Activated B cell treated with CpG ODN at 0.5 μM for 24 hours (primary cell): ENCODE measurements around the gene CCNI. TPM values are rescaled to one million over a fixed set of nuclear protein-coding genes. Genes with fewer than 3 reads are reported as not detected.
A peak's percentile ranks its signal among the peaks of the same experiment; 100 is the strongest.

Experiments
- ATAC-seq: fragments of 200-7000 bp; cut with Tn5 transposase; one replicate; pipeline ENCODE4 v1.10.0; 2021; ENCODE audit warnings: low read depth, mild to moderate bottlenecking, moderate library complexity
- CTCF ChIA-PET: fragments of 350-600 bp; sonication (Branson Sonifier 250); formaldehyde crosslinking; loops from one replicate; lab custom pipeline; 2021; ENCODE audit warnings: antibody characterized with exemption; lab: Charles Lee
- POLR2A ChIA-PET: fragments of 350-600 bp; sonication (Branson Sonifier 250); formaldehyde crosslinking; loops from one replicate; lab custom pipeline; 2021; ENCODE audit warnings: antibody characterized with exemption; lab: Charles Lee
- DNase-seq: peaks from one replicate; pipeline ENCODE4 v3.0.0; 2022
- H3K27ac Mint-ChIP-seq: one replicate; pipeline ENCODE4 v1.8.0; 2020; ENCODE audit warnings: mixed read lengths
- H3K27me3 Mint-ChIP-seq: one replicate; pipeline ENCODE4 v1.8.0; 2021; ENCODE audit warnings: mixed read lengths
- H3K36me3 Mint-ChIP-seq: one replicate; pipeline ENCODE4 v1.8.0; 2021; ENCODE audit warnings: low read depth, mixed read lengths
- H3K4me1 Mint-ChIP-seq: one replicate; pipeline ENCODE4 v1.8.0; 2021; ENCODE audit warnings: mixed read lengths
- H3K4me3 Mint-ChIP-seq: one replicate; pipeline ENCODE4 v1.8.0; 2020; ENCODE audit warnings: mild to moderate bottlenecking, mixed read lengths
- H3K9me3 Mint-ChIP-seq: one replicate; pipeline ENCODE4 v1.8.0; 2020; ENCODE audit warnings: mixed read lengths
- CTCF ChIP-seq: fragments of 200-600 bp; IDR thresholded peaks from one replicate; pipeline ENCODE4 v1.8.0; 2022; ENCODE audit warnings: antibody characterized with exemption, mild to moderate bottlenecking
- intact Hi-C: fragments of 100-400 bp; cut with micrococcal nuclease; formaldehyde crosslinking; loops from one replicate; pipeline ENCODE4 v1.15.1; 2024
- total RNA-seq: library from RNA; stranded (reverse); gene quantifications from 2 replicates; pipeline ENCODE4 v1.2.3, GENCODE V29; 2022

The CCNI gene
- total RNA-seq, 1 donor from 2014 or later = 246 TPM

GRCh38 chr4:77076889-77077635 is 1.3 kb upstream of the CCNI start:
- Mint-ChIP-seq H3K27me3 (no peaks in the 10 kb centered on the region), H3K36me3 (peaks cover 13% of the 10 kb centered on the region), H3K4me1 (peaks cover 37% of the 10 kb centered on the region), H3K4me3 (peak overlapping the region; percentile 33), H3K27ac (peak overlapping the region; percentile 100), H3K9me3 (no peaks in the 10 kb centered on the region)
- CTCF ChIA-PET = interaction anchor here (0.7 to 2.4 kb wide), 4 partner anchors 18 to 126 kb away, joined by 3 to 8 read pairs (median 4); no protein-coding TSS in a partner anchor
- ATAC-seq = no peak
- DNase-seq = no peak
- no peak for TF ChIP-seq CTCF
- POLR2A ChIA-PET = interaction anchor here (0.6 to 3.8 kb wide), 11 partner anchors 16 to 850 kb away, joined by 3 to 105 read pairs (median 9); partner anchors contain the start of genes CCNG2 and SEPTIN11
- intact Hi-C loops = loop anchor here (1.0 to 10.0 kb wide), 10 partner anchors 18 to 1562 kb away; partner anchors contain the start of genes MRPL1, RCHY1, SCARB2 and SEPTIN11

- no peak for TF ChIP-seq CTCF
- intact Hi-C loops = loop anchor here (1.0 to 10.0 kb wide), 5 partner anchors 23 to 1560 kb away; partner anchors contain the start of genes RCHY1, SCARB2 and THAP6
- Mint-ChIP-seq H3K36me3 (peaks cover 21% of the 10 kb centered on the region), H3K27me3 (no peaks in the 10 kb centered on the region), H3K4me1 (peaks cover 40% of the 10 kb centered on the region), H3K9me3 (no peaks in the 10 kb centered on the region), H3K4me3 (no peak overlapping the region), H3K27ac (peak overlapping the region; percentile 100)
- ATAC-seq = peak; percentile 69
- ChIA-PET CTCF (interaction anchor here (0.9 to 2.9 kb wide), 3 partner anchors 20 to 128 kb away, joined by 3 to 16 read pairs (median 4); no protein-coding TSS in a partner anchor), POLR2A (interaction anchor here (0.6 to 3.8 kb wide), 16 partner anchors 18 to 1561 kb away, joined by 3 to 105 read pairs (median 8); partner anchors contain the start of genes CCNG2, MRPL1, RCHY1 and SEPTIN11)
- DNase-seq = peak; percentile 73
Observed at GRCh38 chr4:77074981-77075855, 571 bp downstream of the CCNI start.

- intact Hi-C loops = loop anchor here (1.0 to 10.0 kb wide), 3 partner anchors 22 to 1560 kb away; partner anchors contain the start of genes RCHY1 and THAP6
Observed at GRCh38 chr4:77074381-77074831, 1.4 kb downstream of the CCNI start.

GRCh38 chr4:77073981-77074380 is 1.8 kb downstream of the CCNI start:
- H3K36me3 Mint-ChIP-seq = peaks cover 22% of the 10 kb centered on the region
- H3K27ac Mint-ChIP-seq = no peak overlapping the region
- ChIA-PET POLR2A (interaction anchor here (0.6 to 3.8 kb wide), 7 partner anchors 56 to 134 kb away, joined by 3 to 105 read pairs (median 6); partner anchors contain the start of gene CCNG2), CTCF (interaction anchor here (1.9 to 2.9 kb wide), 2 partner anchors 21 to 129 kb away, joined by 4 to 16 read pairs; no protein-coding TSS in a partner anchor)
- no peak overlapping the region for H3K4me3 Mint-ChIP-seq
- DNase-seq = no peak
- intact Hi-C loops = loop anchor here (1.0 to 10.0 kb wide), 3 partner anchors 22 to 1559 kb away; partner anchors contain the start of genes RCHY1 and THAP6
- peaks cover 45% of the 10 kb centered on the region for H3K4me1 Mint-ChIP-seq
- H3K27me3 Mint-ChIP-seq = no peaks in the 10 kb centered on the region
- no peak for TF ChIP-seq CTCF
- no peaks in the 10 kb centered on the region for H3K9me3 Mint-ChIP-seq
- ATAC-seq = no peak

More at GRCh38 chr4:77074381-77074831, 1.4 kb downstream of the CCNI start:
- H3K4me1 Mint-ChIP-seq = peaks cover 46% of the 10 kb centered on the region
- TF ChIP-seq CTCF = no peak
- no peak overlapping the region for H3K27ac Mint-ChIP-seq
- H3K36me3 Mint-ChIP-seq = peaks cover 21% of the 10 kb centered on the region
- POLR2A ChIA-PET = interaction anchor here (0.6 to 3.8 kb wide), 11 partner anchors 21 to 1560 kb away, joined by 3 to 105 read pairs (median 8); partner anchors contain the start of genes CCNG2, MRPL1, RCHY1 and SEPTIN11
- no peaks in the 10 kb centered on the region for H3K27me3 Mint-ChIP-seq
- ATAC-seq (no peak), DNase-seq (no peak)
- no peak overlapping the region for H3K4me3 Mint-ChIP-seq
- H3K9me3 Mint-ChIP-seq = no peaks in the 10 kb centered on the region
- CTCF ChIA-PET = interaction anchor here (0.9 to 2.9 kb wide), 3 partner anchors 21 to 129 kb away, joined by 3 to 16 read pairs (median 4); no protein-coding TSS in a partner anchor
